PC-3 (cell line): ENCODE data around the gene IFT20.

Experiments used
- CTCF ChIP-seq: fragments of 300-600 bp; sonication (generic); conservative IDR thresholded peaks from 2 replicates; pipeline ENCODE4 v1.5.1; 2017; ENCODE audit warnings: antibody characterized with exemption, low read depth, mild to moderate bottlenecking, low read length
- EZH2phosphoT487 ChIP-seq: fragments of 300-600 bp; sonication (generic); IDR thresholded peaks from 2 replicates; pipeline ENCODE4 v1.6.1; 2018; ENCODE audit warnings: mild to moderate bottlenecking, antibody characterized with exemption, low read length, borderline replicate concordance

- no peak for TF ChIP-seq CTCF
- no peak for TF ChIP-seq EZH2phosphoT487
Measured at GRCh38 chr17:28315846-28316705, 19.2 kb downstream of the IFT20 start.
